ENCODE results near the gene CDH5.

Gene CDH5

GRCh38 chr16:66344533-66345145 lies 21.9 kb upstream of the CDH5 start:
- Histone ChIP-seq H3K36me3 (ENCODE audit: control insufficient read depth, insufficient read depth, low read length) (no peaks in the 10 kb centered on the region), H3K4me3 (replicated peaks; ENCODE audit: low read depth, low read length) (no peak overlapping the region), H3K27me3 (replicated peaks; ENCODE audit: control insufficient read depth, insufficient read depth, low read length) (no peaks in the 10 kb centered on the region; the same call in 1 of the 2 replicates)
- TF ChIP-seq CTCF (IDR thresholded peaks at IDR 0.05; ENCODE audit: insufficient read depth, low read length, poor library complexity, severe bottlenecking) = peak; percentile 61
- no peak for DNase-seq (ENCODE audit: extremely low read depth, insufficient read length)

DNA sequence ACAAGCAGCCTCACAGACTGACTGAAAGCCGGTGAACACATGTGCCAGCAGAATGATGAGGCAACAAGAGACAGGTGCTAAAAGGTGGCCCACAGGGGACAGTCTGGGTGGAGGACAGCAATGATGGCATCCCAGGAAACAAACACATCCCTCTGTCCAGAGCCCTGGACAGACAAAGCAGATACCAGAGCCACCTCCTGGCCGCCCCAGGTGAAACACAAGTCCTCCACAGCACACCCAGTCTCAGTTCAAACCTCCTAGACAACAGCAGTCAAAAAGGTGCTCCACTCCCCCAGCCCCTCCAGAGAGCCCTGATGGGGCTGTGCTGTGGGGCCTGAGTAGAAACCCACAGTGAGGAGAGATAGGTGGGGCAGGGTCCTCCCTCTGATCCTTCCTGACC lies 20.3 kb upstream of the CDH5 start:
- H3K27me3 ChIP-seq (replicated peaks; ENCODE audit: control insufficient read depth, insufficient read depth, low read length) = no peaks in the 10 kb centered on the region; the same call in 1 of the 2 replicates
- no peak for DNase-seq (ENCODE audit: extremely low read depth, insufficient read length)

GRCh38 chr16:66352304-66352703 lies 14.2 kb upstream of the CDH5 start:
- H3K4me3 ChIP-seq (replicated peaks; ENCODE audit: low read depth, low read length) = no peak overlapping the region
- no peak for TF ChIP-seq CTCF (IDR thresholded peaks at IDR 0.05; ENCODE audit: insufficient read depth, low read length, poor library complexity, severe bottlenecking)
- no peak for DNase-seq (ENCODE audit: extremely low read depth, insufficient read length)
- peaks cover 1% of the 10 kb centered on the region for H3K27me3 ChIP-seq (replicated peaks; ENCODE audit: control insufficient read depth, insufficient read depth, low read length)
- H3K36me3 ChIP-seq (ENCODE audit: control insufficient read depth, insufficient read depth, low read length) = no peaks in the 10 kb centered on the region

More for the DNA sequence above, 20.3 kb upstream of the CDH5 start:
- Histone ChIP-seq H3K4me3 (replicated peaks; ENCODE audit: low read depth, low read length) (no peak overlapping the region), H3K36me3 (ENCODE audit: control insufficient read depth, insufficient read depth, low read length) (no peaks in the 10 kb centered on the region)
- TF ChIP-seq CTCF (IDR thresholded peaks at IDR 0.05; ENCODE audit: insufficient read depth, low read length, poor library complexity, severe bottlenecking) = peak; percentile 5

DNA sequence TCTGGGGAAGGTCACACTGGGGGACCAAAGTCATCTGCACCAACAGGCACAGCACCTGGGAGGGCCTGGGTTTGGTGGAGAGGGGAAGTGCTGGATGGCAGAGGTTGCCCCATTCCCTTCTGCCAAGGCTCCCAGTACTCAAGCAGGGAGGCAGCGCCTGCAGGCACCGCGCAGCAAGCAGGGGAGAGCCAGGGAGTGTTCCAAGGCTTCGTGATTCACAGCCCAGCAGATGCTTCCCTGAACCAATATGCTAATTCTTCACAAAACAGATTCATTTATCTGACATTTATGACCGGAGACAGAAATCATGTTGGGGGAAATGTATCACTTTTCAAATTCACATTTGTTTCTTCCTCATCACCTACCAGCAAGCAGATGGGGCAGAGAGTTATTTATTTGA lies 13.4 kb upstream of the CDH5 start:
- Histone ChIP-seq H3K36me3 (ENCODE audit: control insufficient read depth, insufficient read depth, low read length) (no peaks in the 10 kb centered on the region), H3K27me3 (replicated peaks; ENCODE audit: control insufficient read depth, insufficient read depth, low read length) (peaks cover 1% of the 10 kb centered on the region), H3K4me3 (replicated peaks; ENCODE audit: low read depth, low read length) (no peak overlapping the region)
- DNase-seq (ENCODE audit: extremely low read depth, insufficient read length) = no peak
- no peak for TF ChIP-seq CTCF (IDR thresholded peaks at IDR 0.05; ENCODE audit: insufficient read depth, low read length, poor library complexity, severe bottlenecking)

DNA sequence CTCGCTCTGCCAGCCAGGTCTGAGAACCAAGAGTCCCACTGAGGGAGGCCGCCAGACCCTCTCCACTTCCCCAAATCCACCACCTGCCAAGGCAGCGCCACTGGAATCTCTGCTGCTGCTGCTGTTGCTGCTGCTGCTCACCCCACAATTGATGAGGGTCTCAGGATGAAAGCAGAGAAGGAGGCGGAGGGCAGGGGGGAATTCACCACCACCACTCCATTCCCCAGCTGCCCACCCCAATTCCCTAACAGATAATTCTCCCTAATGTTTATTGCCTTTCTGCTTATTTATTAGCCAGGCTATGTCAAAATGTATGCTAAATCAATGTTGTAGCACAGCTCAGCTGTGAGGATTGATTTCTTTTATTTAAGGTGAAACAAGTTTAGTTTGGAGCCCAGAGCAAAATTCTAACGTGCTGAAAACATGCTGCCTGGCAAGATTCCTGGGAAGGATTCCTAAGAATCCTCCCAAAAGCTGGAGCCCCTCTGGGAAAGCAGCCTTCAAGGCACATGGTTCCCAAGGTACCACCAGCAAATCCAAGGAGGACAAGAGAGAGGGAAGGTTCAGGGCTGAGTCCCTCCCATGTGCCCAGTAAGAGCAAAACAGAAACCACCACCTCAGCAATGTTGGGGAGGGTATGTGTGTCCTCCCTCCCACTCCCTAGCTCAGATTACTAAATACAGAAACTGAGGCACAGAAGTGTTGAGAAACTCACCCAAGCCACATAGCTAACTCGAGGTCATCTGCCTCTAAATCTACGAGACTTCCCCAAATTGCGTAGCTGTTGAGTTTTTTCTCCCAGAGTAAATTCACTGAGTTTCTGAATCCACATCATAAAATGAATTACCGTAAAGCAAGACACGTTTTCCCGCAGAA lies 12.2 kb upstream of the CDH5 start:
- no peak for TF ChIP-seq CTCF (IDR thresholded peaks at IDR 0.05; ENCODE audit: insufficient read depth, low read length, poor library complexity, severe bottlenecking)
- peaks cover 1% of the 10 kb centered on the region for H3K27me3 ChIP-seq (replicated peaks; ENCODE audit: control insufficient read depth, insufficient read depth, low read length)
- H3K36me3 ChIP-seq (ENCODE audit: control insufficient read depth, insufficient read depth, low read length) = no peaks in the 10 kb centered on the region
- H3K4me3 ChIP-seq (replicated peaks; ENCODE audit: low read depth, low read length) = no peak overlapping the region
- no peak for DNase-seq (ENCODE audit: extremely low read depth, insufficient read length)

All from GM06990 (cell line).